Occipital lobe (tissue), 3 donors: ENCODE measurements around the gene TMPO. TPM values are rescaled to one million over a fixed set of nuclear protein-coding genes. Genes with fewer than 3 reads are reported as not detected.
"Not testable (repeated sequence)": the region's sequence is repeated elsewhere in the genome, so short reads cannot be mapped to it uniquely, and the experiment has no call there.

Experiments used
- DNase-seq: peaks from one replicate; lab custom pipeline; 2025; lab: John Stamatoyannopoulos, UW
- small RNA-seq: library from RNA; depleted of rRNA; stranded (forward); fragments of <200 nt; gene quantifications from one replicate; pipeline ENCODE3, GENCODE V24; 2014
- total RNA-seq: library from RNA; depleted of rRNA; stranded (reverse); fragments of >200 nt; gene quantifications from one replicate; pipeline ENCODE4 v1.2.3, GENCODE V29; 2014

Gene TMPO
- total RNA-seq, 1 donor from 2014 or later: 154 TPM

DNA sequence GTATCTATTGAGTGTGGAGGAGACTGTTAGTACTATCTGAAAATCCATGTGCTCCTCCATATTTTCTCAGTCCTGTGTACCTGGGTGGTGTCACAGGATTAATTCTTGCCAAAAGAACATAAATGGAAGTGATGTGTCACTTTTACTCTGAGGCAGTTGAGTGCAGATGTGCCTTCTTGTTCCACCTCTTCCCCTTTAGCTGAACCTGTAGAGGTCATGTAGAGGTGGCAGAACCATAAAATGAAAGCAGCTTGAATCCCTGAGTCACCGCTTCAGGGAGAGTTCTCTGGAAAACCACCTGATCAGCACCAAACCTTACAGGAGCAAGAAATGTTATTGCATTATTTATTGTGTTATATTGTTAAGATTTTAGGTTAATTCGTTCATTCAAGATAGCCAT lies 63.4 kb downstream of the TMPO start:
- no peak for DNase-seq

DNA sequence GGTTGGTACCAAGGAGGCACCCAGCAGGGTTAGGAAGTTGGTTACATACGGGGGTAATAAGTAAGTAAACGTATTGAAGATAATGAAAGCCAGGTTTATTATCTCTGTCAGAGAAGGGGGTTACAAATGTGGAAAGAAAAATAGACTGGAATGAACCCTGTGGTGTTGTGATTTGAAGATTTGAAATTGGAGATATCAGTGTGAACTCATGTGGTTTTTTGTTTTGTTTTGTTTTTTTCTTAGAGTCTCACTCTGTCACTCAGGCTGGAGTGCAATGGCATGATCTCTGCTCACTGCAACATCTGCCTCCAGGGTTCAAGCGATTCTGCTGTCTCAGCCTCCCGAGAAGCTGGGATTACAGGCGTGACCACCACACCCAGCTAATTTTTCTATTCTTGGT lies 64.0 kb downstream of the TMPO start:
- no peak for DNase-seq

DNA sequence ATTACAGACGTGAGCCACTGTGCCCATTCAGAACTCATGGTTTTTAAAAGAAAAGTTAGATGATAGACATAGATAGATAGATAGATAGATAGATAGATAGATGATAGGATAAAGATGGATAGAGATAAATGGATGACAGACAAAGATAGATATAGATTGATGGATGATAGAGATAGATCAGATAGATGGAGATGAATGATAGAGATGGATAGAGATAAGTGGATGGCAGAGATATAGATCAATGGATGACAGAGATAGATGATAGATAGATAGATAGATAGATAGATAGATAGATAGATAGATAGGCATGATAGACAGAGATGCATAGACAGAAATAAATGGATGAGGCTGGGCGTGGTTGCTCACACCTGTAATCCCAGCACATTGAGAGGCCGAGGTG lies 64.4 kb downstream of the TMPO start:
- no peak for DNase-seq

DNA sequence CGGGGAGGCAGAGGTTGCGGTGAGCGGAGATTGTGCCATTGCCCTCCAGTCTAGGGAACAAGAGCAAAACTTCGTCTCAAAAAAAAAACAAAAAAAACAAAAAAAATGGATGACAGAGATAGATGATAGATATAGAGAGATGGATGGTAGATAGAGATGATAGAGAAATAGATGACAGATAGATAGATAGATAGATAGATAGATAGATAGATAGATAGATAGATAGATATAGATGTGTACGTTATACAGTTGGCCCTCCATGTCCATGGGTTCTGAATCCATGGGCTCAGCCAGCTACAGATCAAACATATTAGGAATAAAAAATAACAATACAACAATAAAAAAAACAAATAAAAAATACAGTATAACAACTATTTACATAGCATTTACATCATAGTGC lies 65.3 kb downstream of the TMPO start:
- DNase-seq: no peak

DNA sequence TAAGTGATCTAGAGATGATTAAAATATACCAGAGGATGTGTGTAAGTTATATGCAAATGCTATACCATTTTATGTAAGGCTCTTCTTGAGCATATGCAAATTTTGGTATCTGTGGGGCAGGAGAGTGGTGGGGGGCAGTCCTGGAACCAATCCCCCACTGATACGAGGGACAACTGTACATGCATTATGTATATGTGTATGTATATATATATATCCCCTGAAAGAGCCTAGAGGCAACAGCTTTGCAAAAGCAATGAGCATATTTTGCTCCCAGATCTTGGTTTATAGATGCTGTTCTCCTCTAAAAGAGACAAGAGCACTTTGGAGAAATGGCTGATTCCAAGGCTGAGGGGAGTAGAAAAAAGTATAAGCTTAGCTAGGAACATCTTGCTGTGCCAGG lies 65.7 kb downstream of the TMPO start:
- DNase-seq: no peak

DNA sequence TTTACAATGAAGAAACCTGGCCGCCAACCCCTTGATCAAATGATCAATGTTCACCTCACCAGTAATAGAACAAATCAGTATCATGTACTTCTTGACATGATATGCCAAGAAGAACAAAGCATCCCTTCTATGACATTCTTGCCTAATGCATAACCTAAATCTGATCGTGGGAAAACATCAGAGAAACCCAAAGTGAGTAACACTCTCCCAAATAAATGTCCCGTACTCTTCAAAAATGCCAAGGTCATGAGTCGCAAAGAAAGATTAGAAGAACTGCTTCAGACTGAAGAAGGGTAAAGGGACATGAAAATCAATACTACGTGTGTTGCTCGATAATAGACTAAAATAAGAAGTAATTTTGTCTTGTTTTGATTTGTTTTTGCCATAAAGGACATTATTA lies 66.7 kb downstream of the TMPO start:
- DNase-seq: no peak

DNA sequence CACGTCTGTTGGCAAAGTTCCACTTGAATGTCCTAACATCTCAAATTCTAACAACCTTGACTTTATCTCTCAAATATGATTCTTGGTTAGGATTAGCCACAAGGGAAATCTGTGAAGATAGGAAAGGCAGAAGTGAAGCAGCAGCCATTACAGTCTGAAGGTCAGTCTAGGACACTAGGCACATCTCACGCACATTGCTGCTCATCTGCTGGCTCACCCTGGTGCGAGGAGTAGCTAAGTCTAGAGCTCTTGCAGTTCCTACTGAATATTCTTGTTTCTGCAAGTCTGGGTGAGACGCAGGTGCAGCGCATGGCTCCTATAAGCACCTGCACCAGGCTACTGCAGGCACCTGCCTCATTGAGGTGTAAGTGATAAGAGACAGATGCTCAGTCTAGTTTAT lies 71.7 kb downstream of the TMPO start:
- DNase-seq: no peak

DNA sequence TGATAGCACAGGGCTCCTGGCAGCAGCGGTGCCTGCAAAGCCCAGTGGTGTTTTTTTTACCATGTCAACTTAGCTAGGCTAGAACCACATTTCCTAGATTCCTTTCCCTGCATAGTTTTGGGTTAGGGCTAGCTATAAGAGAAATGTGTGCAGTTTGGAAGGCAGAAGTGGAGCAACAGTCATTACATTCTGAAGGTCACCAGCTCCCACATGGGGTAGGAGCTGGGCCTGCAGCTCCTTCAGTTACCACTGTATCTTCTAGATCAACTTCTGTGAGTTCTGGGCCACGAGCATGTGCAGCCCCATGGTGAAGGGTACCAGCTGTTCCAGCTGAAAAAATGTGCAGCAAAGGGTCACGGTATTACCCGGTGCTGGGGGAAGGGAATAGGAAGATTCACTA lies 75.8 kb downstream of the TMPO start:
- DNase-seq: no peak

DNA sequence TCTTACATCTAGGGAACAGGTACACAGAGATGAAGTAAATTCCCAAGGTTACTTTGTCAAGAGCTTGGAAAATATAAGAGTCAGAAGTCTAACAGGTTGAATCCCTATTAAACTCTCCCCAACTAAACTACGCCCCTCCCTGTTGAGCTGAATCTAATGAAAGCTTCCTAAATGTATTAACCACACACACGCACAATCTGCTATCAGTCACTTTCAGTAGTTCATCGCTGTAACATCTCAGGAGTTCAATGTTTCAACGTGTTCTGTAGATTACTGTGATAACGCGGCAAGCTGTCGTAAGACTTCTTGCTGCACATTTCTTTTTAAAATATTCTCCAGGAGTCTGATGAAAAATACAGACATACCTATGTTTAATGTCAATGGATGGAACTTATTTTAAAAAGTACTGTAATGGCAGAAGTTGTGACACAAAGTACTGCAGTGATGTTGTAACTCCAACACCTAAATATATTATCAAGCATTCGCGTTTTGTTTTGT lies 77.5 kb downstream of the TMPO start:
- no peak for DNase-seq

DNA sequence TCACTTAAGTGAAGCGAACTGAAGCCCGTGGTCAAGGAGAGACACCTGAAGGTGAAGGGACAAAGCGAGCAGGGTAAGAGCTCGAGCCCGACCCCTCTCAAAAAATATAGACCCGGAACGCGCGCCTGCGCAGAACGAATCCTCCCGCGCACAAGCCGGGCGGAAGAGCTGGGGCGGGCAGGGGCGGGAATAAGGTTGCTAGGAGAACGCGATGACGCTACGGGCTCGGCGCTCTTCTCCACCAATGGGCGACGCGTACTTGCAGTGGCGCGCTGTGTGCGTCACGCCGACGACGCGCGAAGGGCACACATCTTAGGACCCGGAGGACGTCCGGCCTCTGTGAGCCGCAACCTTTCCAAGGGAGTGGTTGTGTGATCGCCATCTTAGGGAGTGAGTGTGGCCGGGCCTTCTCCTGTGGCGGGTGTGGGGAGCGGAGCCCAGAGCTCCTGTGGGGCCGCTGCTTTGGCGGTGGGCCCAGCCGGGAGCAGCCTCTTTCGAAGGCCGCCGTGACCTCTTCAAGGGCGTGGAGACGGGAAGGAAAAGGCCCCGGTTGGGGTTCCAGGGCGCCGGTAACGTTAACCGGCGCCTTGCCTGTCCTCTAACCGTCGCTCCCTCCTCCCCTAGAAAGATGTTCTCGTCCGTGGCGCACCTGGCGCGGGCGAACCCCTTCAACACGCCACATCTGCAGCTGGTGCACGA lies 78.1 kb downstream of the TMPO start, which contains the start of gene SLC25A3:
Gene SLC25A3, plus strand, starts transcription at position 336 of the 699 bp plus-strand sequence. Its CDS starts 293 bp downstream, at position 629.
- peak; percentile 96 for DNase-seq

DNA sequence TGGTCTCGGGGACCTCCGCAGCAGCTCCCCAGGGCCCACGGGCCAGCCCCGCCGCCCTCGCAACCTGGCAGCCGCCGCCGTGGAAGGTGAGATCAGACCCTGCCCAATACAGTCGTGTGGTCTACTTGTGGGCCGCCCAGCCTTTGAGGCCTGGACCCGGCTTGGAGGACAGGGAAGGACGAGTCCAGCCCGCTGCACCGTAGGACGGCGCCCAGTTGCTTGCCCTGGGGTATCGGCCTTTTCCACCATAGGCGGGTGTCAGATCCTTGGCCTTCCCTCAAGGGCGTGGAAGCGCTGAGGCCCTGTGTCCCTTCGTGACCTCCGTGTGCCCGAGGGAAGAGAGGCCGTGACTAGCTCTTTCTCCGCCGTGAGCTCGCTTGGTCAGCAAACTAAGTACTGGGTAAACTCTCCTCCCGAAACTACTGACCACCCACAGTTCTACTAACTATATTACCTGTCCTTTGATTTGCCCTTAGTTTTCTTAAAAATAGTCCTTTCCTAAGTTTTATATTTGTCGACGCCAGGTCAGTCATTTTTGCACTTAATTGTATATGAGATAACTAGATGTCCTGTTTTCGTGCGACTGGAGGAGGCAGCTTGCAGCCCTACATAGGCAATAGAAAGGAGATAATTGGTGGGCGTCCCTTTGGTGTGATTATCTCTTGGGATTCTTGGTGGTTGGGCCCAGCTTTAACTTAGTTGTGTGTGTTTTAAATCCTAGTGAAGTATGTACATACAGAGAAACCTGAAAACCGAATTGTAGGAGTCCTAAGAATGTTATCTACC lies 78.9 kb downstream of the TMPO start:
- DNase-seq: no peak

DNA sequence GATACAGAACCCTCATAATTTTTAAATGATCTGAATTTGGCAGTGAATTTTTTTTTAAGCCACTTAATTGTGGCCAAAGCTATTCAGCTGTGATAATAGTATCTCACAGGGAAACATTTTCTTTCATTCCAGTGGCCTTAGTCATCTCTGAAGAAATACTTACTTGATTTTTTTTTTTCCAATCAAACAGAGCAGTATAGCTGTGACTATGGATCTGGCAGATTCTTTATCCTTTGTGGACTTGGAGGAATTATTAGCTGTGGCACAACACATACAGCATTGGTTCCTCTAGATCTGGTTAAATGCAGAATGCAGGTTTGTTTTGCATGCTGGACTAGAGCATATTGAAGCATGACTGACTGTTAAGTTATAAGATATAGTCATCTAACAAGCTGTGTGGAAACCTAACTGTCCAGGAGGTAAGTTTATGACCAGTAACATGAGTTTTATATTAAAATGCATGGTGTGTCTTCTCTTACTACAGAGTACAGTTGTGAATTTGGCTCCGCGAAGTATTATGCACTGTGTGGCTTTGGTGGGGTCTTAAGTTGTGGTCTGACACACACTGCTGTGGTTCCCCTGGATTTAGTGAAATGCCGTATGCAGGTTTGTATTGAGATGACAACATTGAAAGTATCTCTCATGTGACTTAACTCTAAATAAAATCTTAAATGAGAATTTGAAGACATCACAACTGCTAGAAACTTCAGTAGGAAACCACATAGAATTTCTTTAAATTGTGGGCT lies 80.0 kb downstream of the TMPO start:
- DNase-seq: no peak

DNA sequence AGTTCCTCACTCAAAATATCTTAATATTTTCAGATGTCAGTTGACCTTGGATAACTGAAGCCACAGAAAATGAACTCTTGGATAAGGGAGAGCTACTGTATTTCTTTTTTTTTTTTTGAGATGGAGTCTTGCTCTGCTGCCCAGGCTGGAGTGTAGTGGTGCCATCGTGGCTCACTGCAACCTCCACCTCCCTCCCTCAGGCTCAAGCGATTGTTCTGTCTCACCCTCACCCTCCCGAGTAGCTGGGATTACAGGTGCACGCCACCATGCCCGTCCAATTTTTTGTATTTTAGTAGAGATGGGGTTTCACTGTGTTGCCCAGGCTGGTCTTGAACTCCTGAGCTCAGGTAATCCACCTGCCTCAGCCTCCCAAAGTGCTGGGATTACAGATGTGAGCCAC lies 81.9 kb downstream of the TMPO start:
- DNase-seq: not testable (repeated sequence)

Small RNA genes lying within 50 kb of the gene (small RNA-seq; reads per million reads assigned to genes)
- 4.8 reads per million, percentile 89 among the genes with 10 or more reads in this experiment for gene SNORA53

Other genes starting within 250 kb of the TMPO start
- gene SLC25A3, start 78.1 kb downstream of the TMPO start, total RNA-seq: 200 TPM
- gene IKBIP, start 129.2 kb downstream of the TMPO start, total RNA-seq: 8.6 TPM
- 32.4 TPM for gene APAF1, start 129.7 kb downstream of the TMPO start, total RNA-seq